ENCODE data around the gene LIPN. TPM values are rescaled to one million over a fixed set of nuclear protein-coding genes. Genes with fewer than 3 reads are reported as not detected.

The LIPN gene
- total RNA-seq, 1 donor from 2014 or later: not detected

DNA sequence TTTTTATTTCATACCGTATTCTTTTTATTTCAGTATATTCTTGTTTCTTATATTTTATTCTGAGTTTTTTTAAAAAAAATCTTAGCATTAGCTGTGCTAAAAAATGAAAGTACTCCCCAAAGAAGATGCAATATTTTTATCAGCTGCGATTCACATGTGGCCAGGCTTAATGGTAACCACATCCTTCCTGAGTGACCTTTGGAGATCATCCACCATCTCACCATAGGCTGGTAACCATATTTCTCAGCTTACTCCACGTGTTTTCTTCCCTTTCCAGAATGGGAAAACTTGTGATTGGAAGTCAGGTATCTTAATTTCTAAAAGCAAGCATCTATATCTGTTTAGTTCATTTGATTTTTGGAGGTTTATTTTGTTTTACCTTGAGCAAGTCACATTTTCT lies 23.9 kb downstream of the LIPN start:
- FAIRE-seq (no peak), DNase-seq (ENCODE audit: low read depth) (no peak)
- TF ChIP-seq, protein P1, sequence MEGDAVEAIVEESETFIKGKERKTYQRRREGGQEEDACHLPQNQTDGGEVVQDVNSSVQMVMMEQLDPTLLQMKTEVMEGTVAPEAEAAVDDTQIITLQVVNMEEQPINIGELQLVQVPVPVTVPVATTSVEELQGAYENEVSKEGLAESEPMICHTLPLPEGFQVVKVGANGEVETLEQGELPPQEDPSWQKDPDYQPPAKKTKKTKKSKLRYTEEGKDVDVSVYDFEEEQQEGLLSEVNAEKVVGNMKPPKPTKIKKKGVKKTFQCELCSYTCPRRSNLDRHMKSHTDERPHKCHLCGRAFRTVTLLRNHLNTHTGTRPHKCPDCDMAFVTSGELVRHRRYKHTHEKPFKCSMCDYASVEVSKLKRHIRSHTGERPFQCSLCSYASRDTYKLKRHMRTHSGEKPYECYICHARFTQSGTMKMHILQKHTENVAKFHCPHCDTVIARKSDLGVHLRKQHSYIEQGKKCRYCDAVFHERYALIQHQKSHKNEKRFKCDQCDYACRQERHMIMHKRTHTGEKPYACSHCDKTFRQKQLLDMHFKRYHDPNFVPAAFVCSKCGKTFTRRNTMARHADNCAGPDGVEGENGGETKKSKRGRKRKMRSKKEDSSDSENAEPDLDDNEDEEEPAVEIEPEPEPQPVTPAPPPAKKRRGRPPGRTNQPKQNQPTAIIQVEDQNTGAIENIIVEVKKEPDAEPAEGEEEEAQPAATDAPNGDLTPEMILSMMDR (IDR thresholded peaks at IDR 0.05; ENCODE audit: insufficient read depth, low read length, severe bottlenecking): no peak
- no peaks in the 10 kb centered on the region for H3K27me3 ChIP-seq (ENCODE audit: control insufficient read depth, insufficient read depth, low read length)
- H3K36me3 ChIP-seq (ENCODE audit: control insufficient read depth, insufficient read depth, low read length): no peaks in the 10 kb centered on the region
- H3K4me3 ChIP-seq (ENCODE audit: low read depth, low read length): no peak overlapping the region

DNA sequence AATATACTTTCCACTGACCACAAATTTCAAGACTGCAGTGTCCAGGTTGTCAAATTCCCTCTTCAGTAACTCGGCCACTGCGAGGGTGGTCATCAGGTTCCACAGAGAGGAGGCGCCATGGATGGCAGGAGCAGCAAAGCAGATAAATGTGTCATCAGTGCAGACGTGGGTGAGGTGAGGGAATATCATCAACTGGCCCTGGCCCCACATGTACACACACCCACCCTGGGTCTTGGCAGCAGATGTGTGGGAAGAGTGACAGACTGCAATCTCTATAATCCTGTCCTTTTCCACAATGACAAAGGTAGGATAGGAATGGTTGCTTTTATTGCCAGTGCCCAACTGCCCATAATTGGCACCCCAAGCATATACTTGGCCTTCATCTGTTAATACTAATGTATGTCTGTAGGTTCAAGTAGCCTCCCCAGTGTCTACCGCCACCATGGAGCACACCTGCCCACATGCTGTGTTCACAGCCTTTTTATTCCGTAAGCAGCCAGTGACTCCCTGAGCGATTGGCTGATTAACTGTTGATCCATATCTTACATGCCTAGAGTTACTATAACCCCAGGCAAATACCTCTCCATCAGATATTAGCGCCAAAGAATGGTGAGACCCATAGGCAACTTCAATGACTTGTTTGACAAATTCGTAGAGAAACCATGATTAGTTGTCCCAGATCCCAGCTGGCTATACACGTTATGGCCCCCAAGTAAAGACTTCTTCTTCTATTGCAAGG lies 26.4 kb downstream of the LIPN start:
- no peak for DNase-seq (ENCODE audit: low read depth)
- no peaks in the 10 kb centered on the region for H3K27me3 ChIP-seq (ENCODE audit: control insufficient read depth, insufficient read depth, low read length)
- no peaks in the 10 kb centered on the region for H3K36me3 ChIP-seq (ENCODE audit: control insufficient read depth, insufficient read depth, low read length)
- TF ChIP-seq, protein P1 (IDR thresholded peaks at IDR 0.05; ENCODE audit: insufficient read depth, low read length, severe bottlenecking): no peak
- H3K4me3 ChIP-seq (ENCODE audit: low read depth, low read length): no peak overlapping the region
- FAIRE-seq: no peak

DNA sequence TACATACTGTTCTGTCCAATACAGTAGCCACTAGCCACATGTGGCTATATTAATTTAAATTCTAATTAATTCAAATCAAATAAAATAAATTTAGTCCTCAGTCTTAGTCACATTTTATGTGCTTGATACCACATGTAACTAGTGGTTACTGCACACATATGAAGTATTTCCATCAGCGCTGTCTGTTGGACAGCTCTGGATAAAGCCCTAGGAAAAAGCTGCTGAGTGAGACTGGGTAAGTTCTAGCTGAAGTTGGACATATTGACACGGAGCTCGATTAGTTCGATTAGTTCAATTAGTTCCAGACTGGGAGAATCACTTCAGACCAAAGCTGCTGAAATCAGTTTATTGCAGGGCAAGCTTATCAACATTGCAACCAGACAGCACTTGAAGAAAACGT lies 27.6 kb downstream of the LIPN start:
- H3K27me3 ChIP-seq (ENCODE audit: control insufficient read depth, insufficient read depth, low read length): no peaks in the 10 kb centered on the region
- H3K4me3 ChIP-seq (ENCODE audit: low read depth, low read length): no peak overlapping the region
- no peaks in the 10 kb centered on the region for H3K36me3 ChIP-seq (ENCODE audit: control insufficient read depth, insufficient read depth, low read length)
- peak; percentile 18 for FAIRE-seq
- TF ChIP-seq, protein P1 (IDR thresholded peaks at IDR 0.05; ENCODE audit: insufficient read depth, low read length, severe bottlenecking): no peak
- DNase-seq (ENCODE audit: low read depth): no peak

DNA sequence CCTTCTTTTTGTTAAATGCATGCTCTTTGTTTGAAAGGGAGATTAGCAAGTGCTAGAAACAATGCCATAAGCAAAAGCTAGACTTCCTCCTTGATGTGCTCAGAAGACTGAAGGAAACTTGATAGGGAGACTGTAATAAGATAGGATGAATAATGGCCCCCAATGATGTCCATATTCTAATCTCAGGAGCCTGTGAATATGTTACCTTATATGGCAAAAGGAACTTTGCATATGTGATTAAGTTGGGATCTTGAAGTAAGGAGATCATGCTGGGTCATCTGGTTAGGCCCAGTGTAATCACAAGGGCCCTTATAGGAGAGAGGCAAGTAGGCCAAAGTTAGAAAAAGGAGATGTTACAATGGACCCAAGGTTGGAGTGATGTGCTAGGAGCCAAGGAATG lies 29.1 kb downstream of the LIPN start:
- no peaks in the 10 kb centered on the region for H3K27me3 ChIP-seq (ENCODE audit: control insufficient read depth, insufficient read depth, low read length)

DNA sequence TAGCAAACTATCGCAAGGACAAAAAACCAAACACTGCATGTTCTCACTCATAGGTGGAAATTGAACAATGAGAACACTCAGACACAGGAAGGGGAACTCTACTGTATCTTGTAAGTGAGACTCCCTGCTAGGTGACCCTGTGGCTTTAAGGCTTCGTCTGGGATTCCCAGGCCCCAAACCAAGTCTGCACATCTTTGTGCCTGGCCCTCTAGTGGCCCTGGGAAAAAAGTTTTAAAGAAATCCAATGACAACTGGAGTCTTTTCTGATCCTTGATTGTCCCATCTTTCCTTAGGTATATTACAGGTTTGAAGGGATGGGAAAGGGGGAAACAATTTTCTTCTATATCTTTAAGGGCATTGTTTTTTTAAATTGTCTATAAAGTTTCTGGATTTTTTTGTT lies 32.1 kb downstream of the LIPN start:
- Histone ChIP-seq H3K4me3 (ENCODE audit: low read depth, low read length) (no peak overlapping the region), H3K36me3 (ENCODE audit: control insufficient read depth, insufficient read depth, low read length) (no peaks in the 10 kb centered on the region), H3K27me3 (ENCODE audit: control insufficient read depth, insufficient read depth, low read length) (no peaks in the 10 kb centered on the region)
- FAIRE-seq (no peak), DNase-seq (ENCODE audit: low read depth) (peak; percentile 15)
- TF ChIP-seq, protein P1 (IDR thresholded peaks at IDR 0.05; ENCODE audit: insufficient read depth, low read length, severe bottlenecking): peak; percentile 60

More for the DNA sequence above, 29.1 kb downstream of the LIPN start:
- FAIRE-seq (no peak), DNase-seq (ENCODE audit: low read depth) (no peak)
- no peaks in the 10 kb centered on the region for H3K36me3 ChIP-seq (ENCODE audit: control insufficient read depth, insufficient read depth, low read length)
- TF ChIP-seq, protein P1 (IDR thresholded peaks at IDR 0.05; ENCODE audit: insufficient read depth, low read length, severe bottlenecking): no peak
- H3K4me3 ChIP-seq (ENCODE audit: low read depth, low read length): no peak overlapping the region

DNA sequence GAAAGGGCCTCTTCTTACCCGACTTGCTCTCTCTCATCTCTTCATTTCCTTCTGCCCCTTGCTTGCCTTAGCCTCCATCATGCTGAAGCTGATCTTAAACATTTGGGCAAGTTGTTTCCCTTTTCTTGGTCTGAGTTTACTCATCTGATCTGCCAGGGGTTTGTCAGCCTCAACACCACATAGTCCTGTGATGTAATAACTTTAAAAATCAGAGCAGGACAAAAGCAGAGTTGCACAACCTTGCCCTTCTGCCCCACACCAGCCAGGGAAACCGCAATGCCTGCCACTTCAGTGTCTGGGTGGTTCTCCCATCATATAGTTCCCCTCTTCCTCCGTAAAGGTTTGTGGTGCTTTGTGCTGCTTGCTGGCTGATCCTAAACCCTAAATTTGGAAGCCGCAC lies 32.8 kb downstream of the LIPN start:
- no peak overlapping the region for H3K4me3 ChIP-seq (ENCODE audit: low read depth, low read length)
- FAIRE-seq: no peak
- DNase-seq (ENCODE audit: low read depth): peak; percentile 41
- TF ChIP-seq, protein P1 (IDR thresholded peaks at IDR 0.05; ENCODE audit: insufficient read depth, low read length, severe bottlenecking): no peak
- no peaks in the 10 kb centered on the region for H3K36me3 ChIP-seq (ENCODE audit: control insufficient read depth, insufficient read depth, low read length)
- no peaks in the 10 kb centered on the region for H3K27me3 ChIP-seq (ENCODE audit: control insufficient read depth, insufficient read depth, low read length)

Measured in bronchial epithelial cell (primary cell).